Uterus (tissue), 2 donors: Measurements from ENCODE around the gene CC2D1A.

ENCODE experiments used
- POLR2A ChIP-seq, 2 donors: fragments of 450-650 bp; IDR thresholded peaks; one replicate each; pipeline ENCODE4 v1.6.1; 2016; ENCODE audit warnings: antibody characterized with exemption in 2 of 2, mild to moderate bottlenecking in 1 of 2, moderate library complexity in 1 of 2
- TF ChIP-seq, protein P1 (sequence below), 4 experiments: fragments of 200-600 bp in 2 of 4; fragments of 450-650 bp in 2 of 4; sonication (generic) in 2 of 4; IDR thresholded peaks; one replicate each; pipeline ENCODE4 v1.5.1; 2016 to 2019; ENCODE audit warnings: antibody characterized with exemption in 4 of 4, mild to moderate bottlenecking in 2 of 4, moderate library complexity in 1 of 4

DNA sequence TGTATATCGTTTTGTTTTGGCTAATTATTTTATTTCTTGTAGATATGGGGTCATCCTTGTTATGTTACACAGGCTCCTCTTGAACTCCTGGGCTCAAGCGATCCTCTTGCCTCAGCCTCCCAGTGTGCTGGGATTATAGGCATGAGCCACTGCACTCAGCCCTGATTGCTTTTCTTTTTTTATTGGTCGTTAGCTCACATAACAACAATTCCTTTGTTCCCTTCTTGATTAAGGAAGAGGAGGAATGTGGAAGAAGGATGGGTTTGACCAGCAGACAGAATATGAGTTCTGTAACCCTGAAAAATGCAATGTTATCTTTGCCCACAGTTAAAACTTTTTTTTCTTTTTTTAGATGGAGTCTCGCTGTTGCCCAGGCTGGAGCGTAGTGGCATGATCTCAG is 11.4 kb upstream of the CC2D1A start:
- TF ChIP-seq POLR2A (IDR thresholded peaks at IDR 0.05), result no peak
- TF ChIP-seq, protein P1, sequence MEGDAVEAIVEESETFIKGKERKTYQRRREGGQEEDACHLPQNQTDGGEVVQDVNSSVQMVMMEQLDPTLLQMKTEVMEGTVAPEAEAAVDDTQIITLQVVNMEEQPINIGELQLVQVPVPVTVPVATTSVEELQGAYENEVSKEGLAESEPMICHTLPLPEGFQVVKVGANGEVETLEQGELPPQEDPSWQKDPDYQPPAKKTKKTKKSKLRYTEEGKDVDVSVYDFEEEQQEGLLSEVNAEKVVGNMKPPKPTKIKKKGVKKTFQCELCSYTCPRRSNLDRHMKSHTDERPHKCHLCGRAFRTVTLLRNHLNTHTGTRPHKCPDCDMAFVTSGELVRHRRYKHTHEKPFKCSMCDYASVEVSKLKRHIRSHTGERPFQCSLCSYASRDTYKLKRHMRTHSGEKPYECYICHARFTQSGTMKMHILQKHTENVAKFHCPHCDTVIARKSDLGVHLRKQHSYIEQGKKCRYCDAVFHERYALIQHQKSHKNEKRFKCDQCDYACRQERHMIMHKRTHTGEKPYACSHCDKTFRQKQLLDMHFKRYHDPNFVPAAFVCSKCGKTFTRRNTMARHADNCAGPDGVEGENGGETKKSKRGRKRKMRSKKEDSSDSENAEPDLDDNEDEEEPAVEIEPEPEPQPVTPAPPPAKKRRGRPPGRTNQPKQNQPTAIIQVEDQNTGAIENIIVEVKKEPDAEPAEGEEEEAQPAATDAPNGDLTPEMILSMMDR (IDR thresholded peaks at IDR 0.05), result no peak
